Liver (tissue), 3 donors: ENCODE data around the gene TGM5.

Experiments used
- ATF3 ChIP-seq: IDR thresholded peaks from 2 replicates; pipeline ENCODE4 v1.6.1; 2016; ENCODE audit warnings: antibody characterized with exemption
- CTCF ChIP-seq: fragments of 150-350 bp; IDR thresholded peaks from 2 replicates; pipeline ENCODE4 v1.5.1; 2017; ENCODE audit warnings: improper control_type of control experiment, low read depth, low read length; ENCODE audit not compliant: missing input control
- FOXA1 ChIP-seq: IDR thresholded peaks from 2 replicates; pipeline ENCODE4 v1.6.1; 2016; ENCODE audit warnings: antibody characterized with exemption
- GABPA ChIP-seq, 2 donors: IDR thresholded peaks in 1 of 2; conservative IDR thresholded peaks in 1 of 2; 2 replicates each; pipeline ENCODE4 v1.6.1; 2016; ENCODE audit warnings: antibody characterized with exemption in 2 of 2, mild to moderate bottlenecking in 1 of 2, moderate library complexity in 1 of 2
- JUND ChIP-seq, 2 donors: IDR thresholded peaks; 2 replicates each; pipeline ENCODE4 v1.6.1; 2016; ENCODE audit warnings: antibody characterized with exemption in 2 of 2
- NR2F2 ChIP-seq: IDR thresholded peaks from 2 replicates; pipeline ENCODE4 v1.6.1; 2016; ENCODE audit warnings: antibody characterized with exemption
- RAD21 ChIP-seq, 2 donors: IDR thresholded peaks; 2 replicates each; pipeline ENCODE4 v1.6.1; 2016; ENCODE audit warnings: antibody characterized with exemption in 2 of 2, mild to moderate bottlenecking in 2 of 2
- REST ChIP-seq: IDR thresholded peaks from 2 replicates; pipeline ENCODE4 v1.6.1; 2016; ENCODE audit warnings: antibody characterized with exemption, mild to moderate bottlenecking
- RXRA ChIP-seq, 2 donors: IDR thresholded peaks; 2 replicates each; pipeline ENCODE4 v1.6.1; 2017 to 2018; ENCODE audit warnings: antibody characterized with exemption in 2 of 2, mild to moderate bottlenecking in 1 of 2
- SP1 ChIP-seq: IDR thresholded peaks from 2 replicates; pipeline ENCODE4 v1.6.1; 2018; ENCODE audit warnings: antibody characterized with exemption, mild to moderate bottlenecking
- TAF1 ChIP-seq: conservative IDR thresholded peaks from 2 replicates; pipeline ENCODE4 v1.6.1; 2016; ENCODE audit warnings: antibody characterized with exemption, mild to moderate bottlenecking
- YY1 ChIP-seq: IDR thresholded peaks from 2 replicates; pipeline ENCODE4 v1.6.1; 2016; ENCODE audit warnings: antibody characterized with exemption, mild to moderate bottlenecking
- TF ChIP-seq, protein P1 (sequence below): IDR thresholded peaks from 2 replicates; pipeline ENCODE4 v1.6.1; 2016; ENCODE audit warnings: antibody characterized with exemption
- donor health status: healthy.
- donor health status: healthy.

DNA sequence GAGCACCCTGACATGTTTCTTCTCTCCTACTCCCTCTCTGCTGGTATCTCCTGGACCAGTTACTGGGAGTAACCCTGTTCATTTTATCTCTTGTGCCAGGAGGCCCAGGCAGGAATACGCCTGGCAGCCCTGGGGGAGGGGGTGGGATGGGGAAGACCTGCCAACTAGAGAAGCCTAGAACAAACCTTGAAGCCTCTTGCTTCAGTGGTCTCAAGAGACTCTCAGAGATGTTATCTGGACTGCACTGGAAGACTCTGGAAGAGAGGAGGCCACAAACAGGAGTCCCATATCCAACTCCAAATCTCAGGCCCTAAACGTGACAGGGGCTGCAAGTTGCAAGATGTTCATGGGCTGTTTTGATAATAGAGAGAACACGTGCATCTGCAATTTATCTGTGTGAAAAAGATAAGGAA, 45.7 kb downstream of the TGM5 start, which contains the start of gene EPB42:
- TF ChIP-seq YY1, result no peak
- no peak for TF ChIP-seq CTCF
- TF ChIP-seq SP1, result no peak
- no peak for TF ChIP-seq TAF1
- TF ChIP-seq RAD21 (IDR thresholded peaks at IDR 0.05), result no peak
- no peak for TF ChIP-seq NR2F2
- no peak for TF ChIP-seq FOXA1
- TF ChIP-seq, protein P1, sequence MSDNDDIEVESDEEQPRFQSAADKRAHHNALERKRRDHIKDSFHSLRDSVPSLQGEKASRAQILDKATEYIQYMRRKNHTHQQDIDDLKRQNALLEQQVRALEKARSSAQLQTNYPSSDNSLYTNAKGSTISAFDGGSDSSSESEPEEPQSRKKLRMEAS, result no peak
- no peak for TF ChIP-seq GABPA (IDR thresholded peaks at IDR 0.05 in 1 of 2, conservative IDR thresholded peaks at IDR 0.05 in 1 of 2)
- no peak for TF ChIP-seq REST
- TF ChIP-seq ATF3, result no peak
- no peak for TF ChIP-seq RXRA (IDR thresholded peaks at IDR 0.05)
- no peak for TF ChIP-seq JUND (IDR thresholded peaks at IDR 0.05)
